ENCODE data around the gene HOPX. TPM values are rescaled to one million over a fixed set of nuclear protein-coding genes. Genes with fewer than 3 reads are reported as not detected.
"Not testable (repeated sequence)": the region's sequence is repeated elsewhere in the genome, so short reads cannot be mapped to it uniquely, and the experiment has no call there.

The HOPX gene
- total RNA-seq, 1 donor from 2014 or later = 60.1 TPM

GRCh38 chr4:56626963-56627362 lies 54.1 kb downstream of the HOPX start:
- no peak for DNase-seq

GRCh38 chr4:56626420-56626819 lies 54.7 kb downstream of the HOPX start:
- no peak for DNase-seq

GRCh38 chr4:56622176-56622575 lies 58.9 kb downstream of the HOPX start:
- DNase-seq = peak; percentile 64

GRCh38 chr4:56619816-56620215 lies 61.3 kb downstream of the HOPX start:
- DNase-seq = no peak

- DNase-seq = peak; percentile 11
Observed at GRCh38 chr4:56619160-56619559, 61.9 kb downstream of the HOPX start.

- DNase-seq = no peak
Observed at GRCh38 chr4:56618734-56619133, 62.4 kb downstream of the HOPX start.

- DNase-seq = no peak
Observed at GRCh38 chr4:56613101-56613862, 67.8 kb downstream of the HOPX start.

GRCh38 chr4:56612282-56612681 lies 68.8 kb downstream of the HOPX start:
- DNase-seq = no peak

- DNase-seq = no peak
Observed at GRCh38 chr4:56611501-56611900, 69.6 kb downstream of the HOPX start.

GRCh38 chr4:56610170-56610569 lies 70.9 kb downstream of the HOPX start:
- not testable (repeated sequence) for DNase-seq

- no peak for DNase-seq
Observed at GRCh38 chr4:56607926-56608325, 73.2 kb downstream of the HOPX start.

GRCh38 chr4:56606385-56606784 lies 74.7 kb downstream of the HOPX start:
- no peak for DNase-seq

GRCh38 chr4:56605464-56605863 lies 75.6 kb downstream of the HOPX start:
- not testable (repeated sequence) for DNase-seq

- no peak for DNase-seq
Observed at GRCh38 chr4:56603297-56603696, 77.8 kb downstream of the HOPX start.

Other genes with a start within 250 kb of the HOPX start
- gene PPAT, start 245.7 kb downstream of the HOPX start, total RNA-seq = 11.6 TPM
- 32.1 TPM for gene PAICS, start 245.0 kb downstream of the HOPX start, total RNA-seq
- 43.3 TPM for gene SRP72, start 213.7 kb downstream of the HOPX start, total RNA-seq
- not detected for gene ARL9, start 175.5 kb downstream of the HOPX start, total RNA-seq
- not detected for gene SPINK2, start 140.4 kb upstream of the HOPX start, total RNA-seq
- 56.1 TPM for gene REST, start 226.6 kb upstream of the HOPX start, total RNA-seq